ENCODE data around the gene KCNH5.

DNA sequence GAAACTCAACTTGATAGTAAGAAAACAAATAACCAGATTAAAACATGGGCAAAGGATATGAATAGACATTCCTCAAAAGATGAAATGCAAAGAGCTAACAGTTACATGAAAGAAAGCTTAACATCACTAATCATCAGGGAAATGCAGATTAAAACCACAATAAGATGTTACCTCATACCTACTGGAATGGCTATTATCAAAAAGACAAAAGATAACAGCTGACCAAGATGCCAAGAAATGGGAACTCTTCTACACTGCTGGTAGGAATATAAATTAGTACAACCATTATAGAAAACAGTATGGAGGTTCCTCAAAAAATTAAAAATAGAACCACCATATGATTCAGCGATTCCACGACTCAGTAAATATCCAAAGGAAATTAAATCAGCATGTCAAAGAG is 18.8 kb downstream of the KCNH5 start:
- TF ChIP-seq, protein P1, sequence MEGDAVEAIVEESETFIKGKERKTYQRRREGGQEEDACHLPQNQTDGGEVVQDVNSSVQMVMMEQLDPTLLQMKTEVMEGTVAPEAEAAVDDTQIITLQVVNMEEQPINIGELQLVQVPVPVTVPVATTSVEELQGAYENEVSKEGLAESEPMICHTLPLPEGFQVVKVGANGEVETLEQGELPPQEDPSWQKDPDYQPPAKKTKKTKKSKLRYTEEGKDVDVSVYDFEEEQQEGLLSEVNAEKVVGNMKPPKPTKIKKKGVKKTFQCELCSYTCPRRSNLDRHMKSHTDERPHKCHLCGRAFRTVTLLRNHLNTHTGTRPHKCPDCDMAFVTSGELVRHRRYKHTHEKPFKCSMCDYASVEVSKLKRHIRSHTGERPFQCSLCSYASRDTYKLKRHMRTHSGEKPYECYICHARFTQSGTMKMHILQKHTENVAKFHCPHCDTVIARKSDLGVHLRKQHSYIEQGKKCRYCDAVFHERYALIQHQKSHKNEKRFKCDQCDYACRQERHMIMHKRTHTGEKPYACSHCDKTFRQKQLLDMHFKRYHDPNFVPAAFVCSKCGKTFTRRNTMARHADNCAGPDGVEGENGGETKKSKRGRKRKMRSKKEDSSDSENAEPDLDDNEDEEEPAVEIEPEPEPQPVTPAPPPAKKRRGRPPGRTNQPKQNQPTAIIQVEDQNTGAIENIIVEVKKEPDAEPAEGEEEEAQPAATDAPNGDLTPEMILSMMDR (IDR thresholded peaks at IDR 0.05), result no peak
- TF ChIP-seq POLR2A (IDR thresholded peaks at IDR 0.05) (no peak), EP300 (IDR thresholded peaks at IDR 0.05) (no peak), POLR2AphosphoS5 (IDR thresholded peaks at IDR 0.05) (no peak)

All from upper lobe of left lung (tissue), 4 donors.